HepG2 (cell line): Measurements from ENCODE around the gene TSSK2. TPM values are rescaled to one million over a fixed set of nuclear protein-coding genes. Genes with fewer than 3 reads are reported as not detected.

Source experiments
- ATAC-seq: fragments of 200-7000 bp; cut with Tn5 transposase; 3 replicates; pipeline ENCODE4 v1.9.1; 2020; ENCODE audit warnings: mild to moderate bottlenecking, moderate library complexity
- BruUV-seq: library from RNA; stranded (reverse); fragments of 400-500 nt; replicated peaks from 2 replicates; lab custom pipeline; 2021; lab: Mats Ljungman, UMichigan
- CTCF ChIA-PET: fragments of 300-600 bp; formaldehyde crosslinking; extraction: SDS; loops from one replicate; lab custom pipeline; 2021; ENCODE audit warnings: low total read pairs, inconsistent platforms, low intra/inter-chr PET ratio; lab: Yijun Ruan, JAX
- POLR2A ChIA-PET: fragments of 350-600 bp; sonication (Branson Sonifier 250); formaldehyde crosslinking; loops from one replicate; lab custom pipeline; 2020; ENCODE audit warnings: antibody characterized with exemption, inconsistent platforms; lab: Yijun Ruan, JAX
- DNase-seq: peaks from one replicate; pipeline ENCODE4 v3.0.0-alpha.2; 2015; ENCODE audit warnings: low spot score
- FAIRE-seq: peaks from 3 replicates; lab custom pipeline; 2011; peaks lifted over from hg19 to GRCh38; lab: Jason Lieb, UNC
- H2AFZ ChIP-seq: one replicate; pipeline ENCODE4 v1.6.1; 2011; ENCODE audit warnings: low read length, inconsistent platforms
- H3K27ac ChIP-seq: fragments of 300-600 bp; 3 replicates; pipeline ENCODE4 v1.8.0; 2011; ENCODE audit warnings: mixed run types, mild to moderate bottlenecking, mixed read lengths, low read length, inconsistent platforms; ENCODE audit not compliant: insufficient read depth; ENCODE audit errors: extremely low read length
- H3K27me3 ChIP-seq, 2 experiments: fragments of 200-600 bp in 1 of 2; 2 replicates in 1 of 2; 3 replicates in 1 of 2; pipeline versions ENCODE4 v1.6.0 to v1.8.0; 2011; ENCODE audit warnings: low read length in 2 of 2, mild to moderate bottlenecking in 2 of 2, moderate library complexity in 2 of 2, inconsistent platforms in 1 of 2; ENCODE audit not compliant: insufficient read depth in 2 of 2, control insufficient read depth in 1 of 2
- H3K36me3 ChIP-seq, 2 experiments: fragments of 200-600 bp in 1 of 2; replicated peaks in 1 of 2; 2 replicates in 1 of 2; 3 replicates in 1 of 2; pipeline versions ENCODE4 v1.5.1 to v1.8.0; 2011; ENCODE audit warnings: low read length in 2 of 2, inconsistent platforms in 1 of 2; ENCODE audit not compliant: insufficient read depth in 2 of 2, control insufficient read depth in 1 of 2
- H3K4me1 ChIP-seq: 2 replicates; pipeline ENCODE4 v1.5.1; 2012; ENCODE audit warnings: low read length, inconsistent platforms; ENCODE audit not compliant: insufficient read depth
- H3K4me2 ChIP-seq: 2 replicates; pipeline ENCODE4 v1.6.0; 2011; ENCODE audit warnings: low read depth, low read length, inconsistent platforms
- H3K4me3 ChIP-seq, 3 experiments: fragments of 200-600 bp in 1 of 3; sonication (generic), shearing (Covaris generic) in 1 of 3; replicated peaks in 1 of 3; 2 replicates each; pipeline ENCODE4 v1.5.1; 2011 to 2016; ENCODE audit warnings: low read length in 3 of 3, inconsistent platforms in 2 of 3, low read depth in 2 of 3, mild to moderate bottlenecking in 2 of 3, control low read depth in 1 of 3, mixed read lengths in 1 of 3; ENCODE audit not compliant: insufficient read depth in 1 of 3
- H3K79me2 ChIP-seq: one replicate; pipeline ENCODE4 v1.6.1; 2011; ENCODE audit warnings: low read length, inconsistent platforms; ENCODE audit not compliant: insufficient read depth
- H3K9ac ChIP-seq: 2 replicates; pipeline ENCODE4 v1.6.0; 2011; ENCODE audit warnings: mild to moderate bottlenecking, low read depth, low read length, inconsistent platforms; ENCODE audit not compliant: insufficient read depth
- H3K9me3 ChIP-seq: 2 replicates; pipeline ENCODE4 v1.5.1; 2012; ENCODE audit warnings: mild to moderate bottlenecking, low read length
- H4K20me1 ChIP-seq: 2 replicates; pipeline ENCODE4 v1.6.0; 2011; ENCODE audit warnings: inconsistent platforms, mild to moderate bottlenecking, low read length, moderate library complexity; ENCODE audit not compliant: insufficient read depth
- ADNP ChIP-seq: sonication (generic); formaldehyde crosslinking; IDR thresholded peaks from 2 replicates; pipeline ENCODE4 v1.4.0; 2020; ENCODE audit warnings: missing genetic modification reagents
- MEF2D ChIP-seq: sonication (generic); formaldehyde crosslinking; IDR thresholded peaks from 2 replicates; pipeline ENCODE4 v1.5.1; 2020; ENCODE audit warnings: mild to moderate bottlenecking, missing genetic modification reagents
- NCOR1 ChIP-seq: fragments of 200-600 bp; sonication (generic); IDR thresholded peaks from 2 replicates; pipeline ENCODE4 v1.7.0; 2017; ENCODE audit warnings: antibody characterized with exemption, low read length, borderline replicate concordance
- SIN3A ChIP-seq: IDR thresholded peaks from 2 replicates; pipeline ENCODE4 v1.6.1; 2011; ENCODE audit warnings: low read depth, mild to moderate bottlenecking, control low read depth, low read length, borderline replicate concordance
- SMAD3 ChIP-seq: sonication (generic); formaldehyde crosslinking; IDR thresholded peaks from 2 replicates; pipeline ENCODE4 v1.4.0; 2020; ENCODE audit warnings: missing genetic modification reagents
- STAT5B ChIP-seq: sonication (generic); formaldehyde crosslinking; IDR thresholded peaks from 2 replicates; pipeline ENCODE4 v1.4.0; 2020; ENCODE audit warnings: missing genetic modification reagents
- ZFYVE20 ChIP-seq: sonication (generic); formaldehyde crosslinking; IDR thresholded peaks from 2 replicates; pipeline ENCODE4 v1.8.0; 2023; ENCODE audit warnings: low read depth, mild to moderate bottlenecking, moderate library complexity, missing genetic modification reagents, borderline replicate concordance
- ZMYM3 ChIP-seq: sonication (generic); formaldehyde crosslinking; IDR thresholded peaks from 2 replicates; pipeline ENCODE4 v1.5.1; 2020; ENCODE audit warnings: mild to moderate bottlenecking, missing genetic modification reagents
- ZNF431 ChIP-seq: sonication (generic); formaldehyde crosslinking; IDR thresholded peaks from 2 replicates; pipeline ENCODE4 v1.9.0; 2022; ENCODE audit warnings: missing genetic modification reagents, low read depth, mild to moderate bottlenecking, borderline replicate concordance
- ZNF44 ChIP-seq: sonication (generic); formaldehyde crosslinking; IDR thresholded peaks from 2 replicates; pipeline ENCODE4 v1.5.1; 2020; ENCODE audit warnings: mild to moderate bottlenecking, missing genetic modification reagents
- ZNF496 ChIP-seq: sonication (generic); formaldehyde crosslinking; IDR thresholded peaks from 2 replicates; pipeline ENCODE4 v1.8.1; 2023; ENCODE audit warnings: mild to moderate bottlenecking, moderate library complexity, missing genetic modification reagents; ENCODE audit not compliant: insufficient replicate concordance
- ZNF556 ChIP-seq: sonication (generic); formaldehyde crosslinking; IDR thresholded peaks from 2 replicates; pipeline ENCODE4 v1.4.0; 2020; ENCODE audit warnings: mild to moderate bottlenecking, missing genetic modification reagents, borderline replicate concordance
- ZNF576 ChIP-seq: sonication (generic); formaldehyde crosslinking; IDR thresholded peaks from 2 replicates; pipeline ENCODE4 v1.4.0; 2020; ENCODE audit warnings: mild to moderate bottlenecking, missing genetic modification reagents
- ZNF891 ChIP-seq: sonication (generic); formaldehyde crosslinking; IDR thresholded peaks from 2 replicates; pipeline ENCODE4 v1.5.0; 2020; ENCODE audit warnings: mild to moderate bottlenecking, missing genetic modification reagents
- WGBS: methylation state at CpG from one replicate; pipeline ENCODE4 v1.1.6; 2017; ENCODE audit warnings: low lambda C conversion rate; 5-methylcytosine and 5-hydroxymethylcytosine counted together
- in situ Hi-C: cut with HindIII; loops from 2 replicates; pipeline ENCODE4 v1.10.0; 2017; ENCODE audit warnings: low pct_unique_long_range_greater_than_20kb; ENCODE audit not compliant: extremely low pct_ligation_motif_present
- intact Hi-C: fragments of 100-400 bp; cut with micrococcal nuclease; formaldehyde crosslinking; loops from one replicate; pipeline ENCODE4 v1.10.0; 2022; ENCODE audit not compliant: unreplicated experiment
- polyA plus RNA-seq, 8 experiments: library from polyadenylated mRNA; depleted of rRNA in 3 of 8; stranded (reverse) in 7 of 8; unstranded in 1 of 8; fragments of >200 nt; fragmentation: Illumina TruSeq in 4 of 8; extraction: Trizol in 4 of 8; gene quantifications; 2 replicates each; pipeline versions ENCODE4 v1.2.1 to v1.2.3, GENCODE V29; 2011 to 2016; ENCODE audit warnings: low read depth in 4 of 8, missing spikeins in 1 of 8, mixed read lengths in 1 of 8; ENCODE audit not compliant: insufficient read depth in 1 of 8
- total RNA-seq, 5 experiments: library from RNA; depleted of rRNA; stranded (reverse); fragments of >200 nt; fragmentation: Illumina TruSeq; extraction: Trizol; gene quantifications; 2 replicates each; pipeline ENCODE4 v1.2.3, GENCODE V29; 2016; ENCODE audit warnings: low read depth in 1 of 5
- TF ChIP-seq, protein P1 (sequence below): sonication (generic); formaldehyde crosslinking; IDR thresholded peaks from 2 replicates; pipeline ENCODE4 v1.8.1; 2023; ENCODE audit warnings: missing genetic modification reagents, mild to moderate bottlenecking, borderline replicate concordance
- TF ChIP-seq, protein P2 (sequence below): sonication (generic); formaldehyde crosslinking; conservative IDR thresholded peaks from 2 replicates; pipeline ENCODE4 v1.4.0; 2020; ENCODE audit warnings: mild to moderate bottlenecking, missing genetic modification reagents, moderate library complexity

TSSK2 gene
- total and polyA plus RNA-seq, 2 of the 13 experiments (the other 11 are each of a cell fraction or from before 2014, with no cell fraction given), result not detected

DNA sequence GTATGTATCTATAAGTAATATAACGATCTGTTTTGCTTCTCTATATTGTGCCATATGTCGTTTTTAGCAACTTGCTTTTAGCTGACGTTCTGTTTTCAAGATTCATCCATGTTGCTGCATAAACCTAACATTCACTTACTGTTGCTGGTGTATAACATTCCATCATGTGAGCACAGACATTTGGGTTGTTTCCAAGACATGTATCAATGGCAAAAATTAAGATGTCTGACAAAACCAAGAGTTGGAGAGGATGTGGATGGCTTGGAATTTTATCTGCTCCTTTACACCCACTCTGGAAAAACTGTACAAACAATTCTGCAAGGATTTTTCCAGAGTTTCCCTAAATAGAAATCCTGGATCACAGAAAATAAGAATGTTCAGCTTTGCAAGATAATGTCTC is 49.8 kb upstream of the TSSK2 start:
- ChIA-PET POLR2A (no interaction called here), CTCF (no interaction called here)
- no peak for TF ChIP-seq ZNF44 (CRISPR knock-in tag)
- Histone ChIP-seq H2AFZ (no peak overlapping the region), H3K27me3 (no peaks in the 10 kb centered on the region), H3K79me2 (no peaks in the 10 kb centered on the region), H4K20me1 (0 out of 2 replicates have a peak, but pooled peaks cover 1% of the 10 kb centered on the region), H3K4me3 (no peak overlapping the region), H3K9me3 (no peaks in the 10 kb centered on the region), H3K4me2 (no peak overlapping the region), H3K36me3 (peaks cover 1 to 15% of the 10 kb centered on the region in 2 experiments; a peak in 3 of 5 replicates), H3K9ac (no peak overlapping the region), H3K4me1 (peaks cover 6% of the 10 kb centered on the region), H3K27ac (no peak overlapping the region)
- no peak for ATAC-seq
- intact Hi-C loops (no loop called here), in situ Hi-C loops (no loop called here)
- no peak for FAIRE-seq
- no peak for DNase-seq
- WGBS, result 96% methylated on average over 3 of the region's 3 CpGs
- BruUV-seq, result no TSS peak

GRCh38 chr22:19082101-19082500 is 49.0 kb upstream of the TSSK2 start:
- no TSS peak for BruUV-seq
- ATAC-seq, result no peak
- in situ Hi-C loops, result no loop called here
- H3K9ac ChIP-seq, result no peak overlapping the region
- DNase-seq, result no peak
- WGBS, result 88% methylated on average over 3 of the region's 3 CpGs
- POLR2A ChIA-PET, result no interaction called here
- peaks cover 6% of the 10 kb centered on the region for H3K4me1 ChIP-seq
- no peak overlapping the region for H2AFZ ChIP-seq
- H3K9me3 ChIP-seq, result no peaks in the 10 kb centered on the region
- H3K79me2 ChIP-seq, result no peaks in the 10 kb centered on the region
- no peak for FAIRE-seq
- H4K20me1 ChIP-seq, result 0 out of 2 replicates have a peak, but pooled peaks cover 4% of the 10 kb centered on the region
- intact Hi-C loops, result no loop called here
- TF ChIP-seq ZNF556 (CRISPR knock-in tag) (no peak), STAT5B (no peak), ADNP (CRISPR knock-in tag) (no peak), MEF2D (CRISPR knock-in tag) (no peak), NCOR1 (no peak), ZFYVE20 (CRISPR knock-in tag) (no peak), SIN3A (no peak), ZNF431 (CRISPR knock-in tag) (no peak), SMAD3 (CRISPR knock-in tag) (no peak), ZNF576 (CRISPR knock-in tag) (no peak), ZNF891 (CRISPR knock-in tag) (no peak), ZNF496 (CRISPR knock-in tag) (no peak), ZMYM3 (CRISPR knock-in tag) (no peak)
- TF ChIP-seq, protein P1, sequence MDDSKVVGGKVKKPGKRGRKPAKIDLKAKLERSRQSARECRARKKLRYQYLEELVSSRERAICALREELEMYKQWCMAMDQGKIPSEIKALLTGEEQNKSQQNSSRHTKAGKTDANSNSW (CRISPR knock-in tag), result no peak
- TF ChIP-seq, protein P2, sequence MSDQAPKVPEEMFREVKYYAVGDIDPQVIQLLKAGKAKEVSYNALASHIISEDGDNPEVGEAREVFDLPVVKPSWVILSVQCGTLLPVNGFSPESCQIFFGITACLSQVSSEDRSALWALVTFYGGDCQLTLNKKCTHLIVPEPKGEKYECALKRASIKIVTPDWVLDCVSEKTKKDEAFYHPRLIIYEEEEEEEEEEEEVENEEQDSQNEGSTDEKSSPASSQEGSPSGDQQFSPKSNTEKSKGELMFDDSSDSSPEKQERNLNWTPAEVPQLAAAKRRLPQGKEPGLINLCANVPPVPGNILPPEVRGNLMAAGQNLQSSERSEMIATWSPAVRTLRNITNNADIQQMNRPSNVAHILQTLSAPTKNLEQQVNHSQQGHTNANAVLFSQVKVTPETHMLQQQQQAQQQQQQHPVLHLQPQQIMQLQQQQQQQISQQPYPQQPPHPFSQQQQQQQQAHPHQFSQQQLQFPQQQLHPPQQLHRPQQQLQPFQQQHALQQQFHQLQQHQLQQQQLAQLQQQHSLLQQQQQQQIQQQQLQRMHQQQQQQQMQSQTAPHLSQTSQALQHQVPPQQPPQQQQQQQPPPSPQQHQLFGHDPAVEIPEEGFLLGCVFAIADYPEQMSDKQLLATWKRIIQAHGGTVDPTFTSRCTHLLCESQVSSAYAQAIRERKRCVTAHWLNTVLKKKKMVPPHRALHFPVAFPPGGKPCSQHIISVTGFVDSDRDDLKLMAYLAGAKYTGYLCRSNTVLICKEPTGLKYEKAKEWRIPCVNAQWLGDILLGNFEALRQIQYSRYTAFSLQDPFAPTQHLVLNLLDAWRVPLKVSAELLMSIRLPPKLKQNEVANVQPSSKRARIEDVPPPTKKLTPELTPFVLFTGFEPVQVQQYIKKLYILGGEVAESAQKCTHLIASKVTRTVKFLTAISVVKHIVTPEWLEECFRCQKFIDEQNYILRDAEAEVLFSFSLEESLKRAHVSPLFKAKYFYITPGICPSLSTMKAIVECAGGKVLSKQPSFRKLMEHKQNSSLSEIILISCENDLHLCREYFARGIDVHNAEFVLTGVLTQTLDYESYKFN, result no peak
- no peaks in the 10 kb centered on the region for H3K27me3 ChIP-seq
- H3K27ac ChIP-seq, result no peak overlapping the region
- no peak overlapping the region for H3K4me3 ChIP-seq
- H3K4me2 ChIP-seq, result no peak overlapping the region
- H3K36me3 ChIP-seq, result peaks cover 1 to 22% of the 10 kb centered on the region in 2 experiments; a peak in 4 of 5 replicates
- CTCF ChIA-PET, result no interaction called here
